Hepatocyte (in vitro differentiated cells): Measurements from ENCODE around the gene DAB2IP. TPM values are rescaled to one million over a fixed set of nuclear protein-coding genes. Genes with fewer than 3 reads are reported as not detected.

Experiments used
- DNase-seq: peaks from one replicate; pipeline ENCODE4 v3.0.0-alpha.2; 2016; ENCODE audit warnings: low spot score
- H2AFZ ChIP-seq: fragments of 200-600 bp; sonication (generic); 2 replicates; pipeline ENCODE4 v1.6.0; 2016; ENCODE audit warnings: antibody characterized with exemption, mild to moderate bottlenecking
- H3K27ac ChIP-seq: fragments of 200-600 bp; sonication (generic); 2 replicates; pipeline ENCODE4 v1.5.1; 2016; ENCODE audit warnings: mild to moderate bottlenecking
- H3K27me3 ChIP-seq: fragments of 200-600 bp; sonication (generic); 2 replicates; pipeline ENCODE4 v1.6.1; 2016
- H3K36me3 ChIP-seq: fragments of 200-600 bp; sonication (generic); replicated peaks from 2 replicates; pipeline ENCODE4 v1.5.1; 2016; ENCODE audit warnings: low read depth; ENCODE audit not compliant: insufficient read depth
- H3K4me1 ChIP-seq: fragments of 200-600 bp; sonication (generic); 2 replicates; pipeline ENCODE4 v1.5.1; 2016; ENCODE audit warnings: mild to moderate bottlenecking, moderate library complexity; ENCODE audit not compliant: insufficient read depth
- H3K4me2 ChIP-seq: fragments of 200-600 bp; sonication (generic); 2 replicates; pipeline ENCODE4 v1.6.0; 2016
- H3K4me3 ChIP-seq: fragments of 200-600 bp; sonication (generic); 2 replicates; pipeline ENCODE4 v1.5.1; 2016; ENCODE audit warnings: mild to moderate bottlenecking
- H3K79me2 ChIP-seq: fragments of 200-600 bp; sonication (generic); 2 replicates; pipeline ENCODE4 v1.6.0; 2017; ENCODE audit warnings: mild to moderate bottlenecking
- H3K9me2 ChIP-seq: fragments of 200-600 bp; sonication (generic); replicated peaks from 2 replicates; pipeline ENCODE4 v1.6.0; 2017; ENCODE audit warnings: mild to moderate bottlenecking; ENCODE audit not compliant: insufficient read depth
- H3K9me3 ChIP-seq: fragments of 200-600 bp; sonication (generic); 2 replicates; pipeline ENCODE4 v1.5.1; 2016; ENCODE audit warnings: low read depth, mild to moderate bottlenecking
- H4K20me1 ChIP-seq: fragments of 200-600 bp; sonication (generic); 2 replicates; pipeline ENCODE4 v1.6.0; 2016; ENCODE audit warnings: mild to moderate bottlenecking; ENCODE audit not compliant: insufficient read depth, poor library complexity, severe bottlenecking
- CTCF ChIP-seq: fragments of 200-600 bp; sonication (generic); IDR thresholded peaks from 2 replicates; pipeline ENCODE4 v1.5.1; 2016; ENCODE audit warnings: antibody characterized with exemption, mild to moderate bottlenecking; ENCODE audit not compliant: poor library complexity
- EZH2 ChIP-seq: fragments of 200-600 bp; sonication (generic); IDR thresholded peaks from 2 replicates; pipeline ENCODE4 v1.6.1; 2016; ENCODE audit warnings: antibody characterized with exemption, mild to moderate bottlenecking, borderline replicate concordance
- EZH2phosphoT487 ChIP-seq: fragments of 200-600 bp; sonication (generic); IDR thresholded peaks from one replicate; pipeline ENCODE4 v1.6.1; 2018; ENCODE audit warnings: antibody characterized with exemption, mild to moderate bottlenecking, low read depth, moderate library complexity; ENCODE audit not compliant: unreplicated experiment, severe bottlenecking
- WGBS: methylation state at CpG from one replicate; pipeline ENCODE4 v1.1.6; 2016; ENCODE audit warnings: low lambda C conversion rate; ENCODE audit errors: missing lambda C conversion rate; 5-methylcytosine and 5-hydroxymethylcytosine counted together
- polyA plus RNA-seq: library from polyadenylated mRNA; unstranded; fragments of >200 nt; fragmentation: Nextera tagmentation; extraction: Ambion mirVana; gene quantifications from 2 replicates; pipeline ENCODE4 v1.2.1, GENCODE V29; 2016
- total RNA-seq: library from RNA; depleted of rRNA; stranded (reverse); fragments of >200 nt; gene quantifications from 2 replicates; pipeline ENCODE4 v1.2.3, GENCODE V29; 2014

DAB2IP gene
- total and polyA plus RNA-seq, 2 experiments from 2014 or later: 11.6 to 31.0 TPM

GRCh38 chr9:121782514-121783110, 131.2 kb downstream of the DAB2IP start:
- no peaks in the 10 kb centered on the region for H4K20me1 ChIP-seq
- WGBS: 98% methylated on average over 16 of the region's 17 CpGs
- no peak overlapping the region for H3K4me2 ChIP-seq
- H3K36me3 ChIP-seq: no peaks in the 10 kb centered on the region
- H2AFZ ChIP-seq: no peak overlapping the region
- H3K9me3 ChIP-seq: no peaks in the 10 kb centered on the region
- H3K4me3 ChIP-seq: no peak overlapping the region
- no peak overlapping the region for H3K27ac ChIP-seq
- no peaks in the 10 kb centered on the region for H3K27me3 ChIP-seq
- no peaks in the 10 kb centered on the region for H3K9me2 ChIP-seq
- H3K79me2 ChIP-seq: no peaks in the 10 kb centered on the region
- TF ChIP-seq EZH2 (no peak), EZH2phosphoT487 (no peak), CTCF (no peak)
- no peaks in the 10 kb centered on the region for H3K4me1 ChIP-seq
- peak; percentile 1 for DNase-seq

DNA sequence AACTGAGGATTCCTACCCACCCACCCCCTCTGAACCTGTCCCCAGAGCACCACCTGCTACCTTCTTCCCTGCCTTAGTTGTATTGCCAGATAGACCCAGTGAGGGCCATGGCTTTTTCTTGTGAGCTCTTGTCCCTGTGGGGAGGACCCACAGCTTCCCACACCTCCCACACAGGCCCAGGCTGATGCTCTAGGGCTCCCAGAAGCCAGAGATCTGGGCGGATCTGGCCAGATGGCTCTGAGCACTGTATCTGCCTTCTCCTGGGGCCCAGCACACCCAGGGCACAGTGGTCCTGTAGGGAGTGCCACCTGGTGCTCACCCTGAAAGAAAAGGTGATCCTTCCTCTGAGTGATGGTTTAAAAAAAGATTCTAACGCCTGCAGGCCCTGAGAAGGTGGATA, 131.7 kb downstream of the DAB2IP start:
- Histone ChIP-seq H2AFZ (no peak overlapping the region), H3K9me3 (no peaks in the 10 kb centered on the region), H3K79me2 (no peaks in the 10 kb centered on the region), H3K4me3 (no peak overlapping the region), H3K27me3 (no peaks in the 10 kb centered on the region), H3K4me1 (no peaks in the 10 kb centered on the region), H3K36me3 (no peaks in the 10 kb centered on the region), H3K27ac (no peak overlapping the region), H3K4me2 (no peak overlapping the region), H3K9me2 (no peaks in the 10 kb centered on the region), H4K20me1 (no peaks in the 10 kb centered on the region)
- DNase-seq: no peak
- no peak for TF ChIP-seq EZH2
- TF ChIP-seq EZH2phosphoT487: no peak
- 85% methylated on average over 2 of the region's 2 CpGs for WGBS

DNA sequence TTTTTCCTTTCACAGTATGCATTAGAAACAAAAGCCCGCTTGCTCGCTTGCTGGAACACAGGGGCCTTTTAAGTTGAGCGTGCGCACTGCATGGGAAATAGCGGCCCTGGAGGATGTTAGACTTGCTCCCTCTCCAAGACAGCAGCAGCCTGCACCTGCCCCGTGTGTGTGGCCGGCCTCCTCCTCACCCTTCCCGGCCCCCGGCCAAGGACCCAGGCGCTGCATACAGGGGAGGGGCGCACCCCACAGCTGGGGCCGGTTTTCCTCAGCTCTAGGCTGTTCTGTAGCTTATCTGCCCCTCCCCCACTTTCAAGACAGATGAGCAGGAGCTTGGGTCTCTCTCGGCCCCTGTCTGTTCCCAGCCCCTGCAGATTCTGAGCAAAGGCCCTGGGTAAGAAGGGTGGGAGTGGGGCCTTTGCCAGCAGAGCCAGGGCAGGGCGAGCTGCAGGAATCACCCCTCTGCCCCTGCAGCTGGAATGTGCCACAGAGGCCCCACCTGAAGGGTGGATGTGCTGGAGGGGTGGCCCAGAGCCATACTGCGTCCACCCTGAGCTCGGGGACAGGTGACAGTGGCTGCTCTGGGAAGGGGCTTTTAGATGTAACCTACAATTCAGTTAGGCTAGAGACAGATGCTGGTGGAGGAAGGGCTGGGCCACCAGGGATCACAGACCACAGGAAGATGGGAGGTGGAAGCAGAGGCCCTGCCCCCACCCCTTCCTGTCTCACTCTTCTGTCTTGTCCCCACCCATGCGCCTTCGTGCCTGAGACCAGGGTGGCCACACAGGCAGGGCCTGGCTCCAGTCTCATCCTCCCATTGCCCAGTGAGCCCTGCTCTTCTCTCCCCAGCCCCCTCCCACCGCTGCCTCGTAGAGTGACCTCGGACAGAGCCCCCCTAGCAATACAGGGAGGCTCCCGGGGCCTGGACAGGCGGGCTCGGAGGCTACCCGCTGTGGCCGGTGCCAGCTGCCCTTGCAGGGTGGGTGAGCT, 132.4 kb downstream of the DAB2IP start:
- Histone ChIP-seq H3K4me2 (no peak overlapping the region), H3K27me3 (no peaks in the 10 kb centered on the region), H3K9me2 (no peaks in the 10 kb centered on the region), H3K36me3 (no peaks in the 10 kb centered on the region), H3K27ac (no peak overlapping the region), H3K79me2 (no peaks in the 10 kb centered on the region), H4K20me1 (no peaks in the 10 kb centered on the region), H3K4me3 (no peak overlapping the region), H2AFZ (no peak overlapping the region), H3K4me1 (no peaks in the 10 kb centered on the region), H3K9me3 (no peaks in the 10 kb centered on the region)
- TF ChIP-seq CTCF: no peak
- no peak for TF ChIP-seq EZH2
- 85% methylated on average over 26 of the region's 26 CpGs for WGBS
- peak; percentile 10 for DNase-seq

GRCh38 chr9:121784731-121785411, 133.4 kb downstream of the DAB2IP start:
- Histone ChIP-seq H3K27ac (no peak overlapping the region), H3K79me2 (no peaks in the 10 kb centered on the region), H3K27me3 (no peaks in the 10 kb centered on the region), H3K36me3 (no peaks in the 10 kb centered on the region), H4K20me1 (no peaks in the 10 kb centered on the region), H3K4me2 (no peak overlapping the region), H3K4me3 (no peak overlapping the region), H3K9me3 (no peaks in the 10 kb centered on the region), H2AFZ (no peak overlapping the region), H3K4me1 (no peaks in the 10 kb centered on the region), H3K9me2 (no peaks in the 10 kb centered on the region)
- TF ChIP-seq EZH2phosphoT487 (no peak), EZH2 (no peak)
- 87% methylated on average over 15 of the region's 17 CpGs for WGBS
- DNase-seq: peak; percentile 21
